HL-60/S4 treated with retinoic acid at 250 ng/mL for 4 days and 3 days (cell line): ENCODE data around the gene LEF1.

ENCODE experiments used
- in situ Hi-C: fragments of 300-500 bp; cut with MboI; formaldehyde crosslinking; loops from 2 replicates; pipeline ENCODE4 v1.7.0; 2022; ENCODE audit warnings: low sequenced_read_pairs

LEF1 gene

GRCh38 chr4:108004646-108005045 lies 164.1 kb downstream of the LEF1 start:
- in situ Hi-C loops, result no loop called here

DNA sequence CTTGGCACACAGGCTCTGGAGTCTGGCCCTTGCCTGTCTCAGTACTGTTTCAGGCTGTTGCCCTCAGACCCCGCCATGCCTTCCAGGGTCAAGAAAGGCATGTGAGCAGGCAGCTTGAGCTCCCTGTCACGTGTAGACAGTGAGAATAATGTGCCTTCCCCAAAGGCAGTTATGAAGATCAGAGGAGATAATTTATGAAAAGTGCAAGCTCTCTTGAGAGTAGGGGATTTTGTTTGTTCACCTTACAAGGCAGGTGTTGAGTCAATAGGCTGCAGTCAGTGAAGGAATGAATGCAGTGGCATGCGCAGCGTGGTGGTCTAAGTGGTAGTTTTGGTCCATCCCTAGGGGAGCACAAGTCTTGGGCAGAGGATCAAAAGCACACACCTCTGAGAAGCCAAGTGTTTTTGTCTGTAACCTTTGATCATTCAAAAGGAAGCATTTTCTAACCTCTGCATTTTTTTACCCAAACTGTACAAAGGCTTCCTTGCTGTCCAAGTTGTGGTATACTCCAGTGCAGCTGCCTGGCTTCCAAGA lies 164.7 kb downstream of the LEF1 start:
- in situ Hi-C loops, result no loop called here

GRCh38 chr4:108001540-108002135 lies 167.1 kb downstream of the LEF1 start:
- in situ Hi-C loops, result no loop called here

DNA sequence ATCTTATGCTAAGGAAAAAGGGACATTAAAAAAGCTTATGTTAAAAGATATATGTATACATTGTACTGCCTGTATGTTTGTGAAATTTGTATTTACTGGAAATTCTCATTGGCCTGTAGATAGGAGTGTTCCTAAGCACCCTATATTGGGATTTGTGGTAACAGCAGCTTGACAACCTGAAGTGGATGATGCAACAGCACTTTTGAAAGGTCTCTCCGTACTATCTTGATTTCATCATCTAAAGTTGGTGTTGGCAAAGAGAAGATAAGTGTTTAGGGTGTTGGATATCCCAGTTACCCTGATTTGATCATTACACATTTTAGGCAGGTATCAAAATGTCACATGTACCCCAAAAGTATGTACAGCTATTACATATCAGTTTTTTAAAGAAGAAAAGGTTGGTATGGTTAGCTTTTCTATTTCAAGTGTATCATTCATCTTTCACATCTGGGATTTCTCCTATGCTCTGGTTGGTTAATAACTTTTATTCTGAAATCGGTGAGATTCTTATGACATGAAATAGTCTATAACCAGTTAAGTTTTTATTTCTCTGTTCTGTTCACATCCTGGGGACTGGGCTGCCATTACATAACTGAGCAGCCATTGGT lies 168.7 kb downstream of the LEF1 start:
- in situ Hi-C loops, result no loop called here

GRCh38 chr4:107997794-107998193 lies 170.9 kb downstream of the LEF1 start:
- in situ Hi-C loops, result no loop called here
